Nucleus accumbens (tissue), 56 donors: ENCODE results near the gene SGPP1.
A peak's percentile ranks its signal among the peaks of the same experiment; 100 is the strongest.
"Not testable (repeated sequence)": the region's sequence is repeated elsewhere in the genome, so short reads cannot be mapped to it uniquely, and the experiment has no call there.

Source experiments
- DNase-seq, 56 donors: peaks; one replicate each; lab custom pipeline; 2025; lab: John Stamatoyannopoulos, UW

Gene SGPP1

GRCh38 chr14:63727231-63727735 is 582 bp downstream of the SGPP1 start:
- peak in 47 of 56 donors; percentile 1 to 71 (median 44) for DNase-seq

DNA sequence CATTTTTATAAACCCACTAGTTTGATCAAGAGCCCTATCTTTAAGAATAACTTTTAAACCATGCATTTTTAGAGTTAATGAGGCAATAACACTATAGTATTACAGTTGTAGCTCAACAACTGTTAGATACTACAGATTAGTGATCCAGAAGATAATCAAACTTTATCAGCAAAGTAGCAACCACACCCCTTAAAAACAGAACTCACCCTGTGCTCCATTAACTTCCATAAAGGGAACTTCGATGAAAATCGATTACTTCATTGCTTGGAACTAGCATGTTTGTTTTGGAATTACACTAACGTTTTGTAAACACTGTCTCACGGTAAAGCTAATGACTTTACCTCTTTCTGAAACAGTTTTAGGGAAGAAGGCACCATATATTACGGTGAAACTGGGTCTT is 1.4 kb downstream of the SGPP1 start:
- no peak for DNase-seq

GRCh38 chr14:63725786-63726460 is 1.9 kb downstream of the SGPP1 start:
- no peak for DNase-seq

DNA sequence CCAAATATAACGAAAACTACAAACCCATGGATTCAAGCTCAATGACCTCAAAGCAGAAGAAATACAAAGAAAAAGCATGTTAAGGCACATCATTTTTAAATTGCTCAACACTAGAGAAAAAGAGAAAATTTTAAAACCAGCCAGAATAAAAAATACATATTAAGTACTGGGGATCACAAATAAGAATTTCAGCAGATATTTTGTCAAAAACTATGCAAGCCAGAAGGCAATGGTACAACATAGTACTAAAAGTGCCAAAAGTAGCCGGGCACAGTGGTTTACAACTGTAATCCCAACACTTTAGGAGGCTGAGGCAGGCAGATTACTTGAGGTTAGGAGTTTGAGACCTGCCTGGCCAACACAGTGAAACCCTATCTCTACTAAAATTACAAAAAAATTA is 10.2 kb downstream of the SGPP1 start:
- no peak for DNase-seq

- DNase-seq: no peak
Measured at GRCh38 chr14:63715360-63715759, 12.5 kb downstream of the SGPP1 start.

GRCh38 chr14:63713764-63714163 is 14.1 kb downstream of the SGPP1 start:
- no peak for DNase-seq

DNA sequence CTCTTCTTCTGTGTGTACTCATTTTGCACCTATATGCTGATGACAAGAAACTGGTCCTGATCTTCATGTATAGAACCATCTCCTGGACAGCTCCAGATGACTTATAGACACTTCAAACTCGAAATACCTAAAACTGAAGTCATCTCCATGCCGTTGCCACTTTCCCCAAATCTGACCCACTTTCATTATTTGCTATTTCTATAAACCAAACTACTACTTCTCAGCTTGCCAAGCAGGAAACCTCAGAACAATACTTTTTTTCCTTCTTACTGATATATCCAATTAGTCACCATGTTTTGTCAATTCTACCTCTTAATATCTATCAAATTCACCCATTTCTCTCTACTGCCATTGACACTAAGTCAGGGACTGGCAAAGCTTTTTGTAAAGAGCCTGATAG is 14.8 kb downstream of the SGPP1 start:
- no peak for DNase-seq

GRCh38 chr14:63712123-63712522 is 15.7 kb downstream of the SGPP1 start:
- DNase-seq: no peak

GRCh38 chr14:63710497-63710896 is 17.4 kb downstream of the SGPP1 start:
- DNase-seq: no peak

- no peak for DNase-seq
Measured at GRCh38 chr14:63709589-63709988, 18.3 kb downstream of the SGPP1 start.

- DNase-seq: no peak
Measured at GRCh38 chr14:63707216-63707615, 20.6 kb downstream of the SGPP1 start.

DNA sequence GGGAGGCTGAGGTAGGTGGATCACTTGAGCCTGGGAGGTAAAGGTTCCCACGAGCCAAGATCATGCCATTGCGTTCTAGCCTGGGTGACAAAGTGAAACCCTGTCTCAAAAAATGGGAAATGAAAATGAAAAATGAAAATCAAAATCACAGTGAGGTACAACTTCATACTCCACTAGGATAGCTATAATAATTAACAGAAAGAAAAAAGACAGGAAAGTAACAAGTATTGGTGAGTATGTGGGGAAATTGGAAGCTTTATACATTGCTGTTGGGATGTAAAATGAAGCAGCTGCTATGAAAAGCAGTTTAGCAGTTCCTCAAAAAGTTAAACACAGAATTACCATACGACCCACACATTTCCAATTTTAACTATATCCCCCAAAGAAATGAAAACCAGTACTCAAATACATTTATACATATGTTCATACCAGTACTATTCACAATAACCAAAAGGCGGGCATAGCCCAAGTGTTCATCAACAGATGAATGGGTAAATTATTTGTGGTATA is 22.2 kb downstream of the SGPP1 start:
- DNase-seq: no peak

- not testable (repeated sequence) for DNase-seq
Measured at GRCh38 chr14:63702530-63702929, 25.3 kb downstream of the SGPP1 start.

GRCh38 chr14:63701606-63702299 is 26.1 kb downstream of the SGPP1 start:
- DNase-seq: no peak

DNA sequence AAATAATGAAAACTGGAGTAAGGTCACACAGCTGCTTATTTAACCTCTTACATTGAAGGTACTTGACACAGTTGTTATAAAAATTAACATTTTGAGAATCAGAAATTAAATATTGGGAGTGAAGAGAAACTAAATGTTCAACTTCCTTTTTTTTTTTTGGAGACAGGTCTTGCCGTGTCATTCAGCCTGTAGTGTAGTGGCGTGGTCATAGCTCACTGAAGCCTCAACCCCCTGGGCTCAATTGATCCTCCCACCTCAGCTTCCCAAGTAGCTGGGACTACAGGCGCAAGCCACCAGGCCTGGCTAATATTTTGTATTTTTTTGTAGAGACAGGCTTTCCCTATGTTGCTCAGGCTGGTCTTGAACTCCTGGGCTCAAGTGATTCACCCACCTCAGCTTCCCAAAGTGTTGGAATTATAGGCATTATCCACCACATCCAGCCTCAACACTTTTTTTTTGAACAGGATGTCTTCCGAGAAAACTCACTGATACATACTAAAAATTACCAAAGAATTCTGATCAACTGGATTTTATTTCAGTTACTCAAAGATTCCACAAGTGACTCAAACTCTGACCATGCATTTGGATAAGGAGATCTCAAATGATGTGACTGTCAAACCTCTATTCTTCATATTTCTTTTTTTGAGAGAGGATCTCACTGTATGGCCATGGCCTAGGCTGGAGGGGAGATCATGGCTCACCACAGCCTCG is 35.4 kb downstream of the SGPP1 start:
- no peak for DNase-seq

GRCh38 chr14:63689132-63689531 is 38.7 kb downstream of the SGPP1 start:
- DNase-seq: no peak

- no peak for DNase-seq
Measured at GRCh38 chr14:63686926-63687325, 40.9 kb downstream of the SGPP1 start.

DNA sequence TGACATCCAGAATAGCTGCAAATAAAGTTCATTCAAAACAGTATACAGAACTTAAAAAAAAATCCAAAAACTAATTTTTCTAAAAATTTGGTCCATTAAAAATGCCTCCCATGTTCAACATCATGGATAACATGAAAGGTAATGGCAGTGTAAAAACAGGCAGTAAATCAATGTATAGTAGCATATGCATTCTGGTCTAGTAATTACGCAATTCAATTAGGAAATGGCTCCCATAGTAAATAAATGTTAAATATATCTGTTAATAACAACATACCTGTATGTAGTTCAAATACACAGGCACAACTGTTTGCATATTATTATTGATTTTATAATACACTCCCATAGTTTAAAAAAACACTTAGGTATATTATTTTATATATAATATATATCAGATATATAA is 42.5 kb downstream of the SGPP1 start:
- no peak for DNase-seq

DNA sequence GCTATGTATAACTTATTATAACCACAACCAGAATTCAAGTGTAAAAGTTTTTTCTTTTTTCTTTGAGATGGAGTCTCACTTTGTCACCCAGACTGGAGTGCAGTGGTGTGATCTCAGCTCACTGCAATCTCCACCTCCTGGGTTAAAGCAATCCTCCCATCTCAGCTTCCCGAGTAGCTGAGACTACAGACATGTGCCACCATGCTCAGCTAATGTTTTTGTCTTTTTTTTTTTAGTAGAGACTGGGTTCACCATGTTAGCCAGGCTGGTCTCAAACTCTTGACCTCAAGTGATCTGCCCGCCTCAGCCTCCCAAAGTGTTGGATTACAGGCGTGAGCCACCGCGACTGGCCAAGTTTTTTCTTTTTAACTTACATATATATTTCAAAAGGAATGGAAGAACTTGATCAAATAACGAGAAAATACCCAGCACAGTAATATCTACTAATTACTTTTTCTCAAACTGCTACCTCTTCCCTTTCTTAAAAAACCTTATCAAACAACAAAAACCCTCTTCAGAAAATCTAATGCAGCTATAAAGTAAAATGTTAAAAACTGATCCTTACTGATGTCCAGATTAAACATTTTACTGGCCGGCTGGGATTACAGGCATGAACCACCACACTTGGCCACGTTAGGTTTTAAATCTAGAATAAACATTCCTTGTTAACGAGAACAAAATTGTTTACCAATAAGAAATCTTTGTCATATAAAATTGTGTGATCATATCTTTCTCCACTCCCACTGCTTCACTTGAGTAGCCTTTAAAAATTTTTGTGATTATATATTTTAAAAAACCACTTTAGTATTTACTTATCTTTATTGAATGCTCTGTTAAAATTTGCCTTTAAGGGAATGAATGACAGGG is 44.9 kb downstream of the SGPP1 start:
- DNase-seq: no peak

DNA sequence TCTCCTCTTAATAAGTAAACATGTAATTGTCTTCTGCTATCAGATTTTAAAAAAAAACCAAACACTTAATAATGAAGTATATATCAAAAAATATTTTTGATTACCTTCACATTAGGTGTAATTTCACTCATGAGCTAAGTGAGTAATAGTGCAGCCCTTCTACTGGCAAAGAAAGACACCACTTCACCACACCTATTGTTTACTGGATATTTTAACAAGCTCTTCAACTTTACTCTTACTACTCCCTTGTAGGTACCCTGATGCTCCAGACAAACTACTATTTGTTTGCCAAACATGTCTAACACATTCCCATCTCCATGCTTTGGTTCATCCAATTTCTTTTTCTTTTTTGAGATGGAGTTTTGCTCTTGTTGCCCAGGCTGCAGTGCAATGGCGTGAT is 49.3 kb downstream of the SGPP1 start:
- DNase-seq: no peak
